ENCODE data around the gene WNT7B.

Gene WNT7B

GRCh38 chr22:46003271-46004091 is 26.5 kb upstream of the WNT7B start:
- H3K27ac ChIP-seq = peak overlapping the region in 1 of 2 donors; percentile 30
- H3K4me3 ChIP-seq = no peak overlapping the region
- TF ChIP-seq CTCF (IDR thresholded peaks at IDR 0.05) = no peak
- no peak for DNase-seq (ENCODE audit: low spot score)

- peak overlapping the region in 1 of 2 donors; percentile 30 for H3K27ac ChIP-seq
- no peak overlapping the region for H3K4me3 ChIP-seq
- no peak for TF ChIP-seq CTCF (IDR thresholded peaks at IDR 0.05)
- DNase-seq (ENCODE audit: low spot score) = no peak
Measured at GRCh38 chr22:46002757-46003270, 25.9 kb upstream of the WNT7B start.

- TF ChIP-seq CTCF (IDR thresholded peaks at IDR 0.05) = no peak
- H3K27ac ChIP-seq = peak overlapping the region in 1 of 2 donors; percentile 55
- H3K4me3 ChIP-seq = no peak overlapping the region
Measured at GRCh38 chr22:46001426-46002106, 24.6 kb upstream of the WNT7B start.

GRCh38 chr22:46001046-46001425 is 24.1 kb upstream of the WNT7B start:
- no peak for DNase-seq (ENCODE audit: low spot score)
- no peak for TF ChIP-seq CTCF (IDR thresholded peaks at IDR 0.05)
- H3K4me3 ChIP-seq = no peak overlapping the region
- peak overlapping the region in 1 of 2 donors; percentile 55 for H3K27ac ChIP-seq

More at GRCh38 chr22:46001426-46002106, 24.6 kb upstream of the WNT7B start:
- DNase-seq (ENCODE audit: low spot score) = no peak

- TF ChIP-seq CTCF (IDR thresholded peaks at IDR 0.05) = no peak
- Histone ChIP-seq H3K27ac (peak overlapping the region in 1 of 2 donors; percentile 55), H3K4me3 (no peak overlapping the region)
- no peak for DNase-seq (ENCODE audit: low spot score)
Measured at GRCh38 chr22:46000081-46001027, 23.4 kb upstream of the WNT7B start.

GRCh38 chr22:45999379-45999971 is 22.5 kb upstream of the WNT7B start:
- H3K27ac ChIP-seq = no peak overlapping the region
- TF ChIP-seq CTCF (IDR thresholded peaks at IDR 0.05) = no peak
- no peak for DNase-seq (ENCODE audit: low spot score)
- H3K4me3 ChIP-seq = no peak overlapping the region

All from coronary artery (tissue), 2 donors.